GM18505 (cell line): ENCODE results near the gene CDC73.
"Not testable (repeated sequence)": the region's sequence is repeated elsewhere in the genome, so short reads cannot be mapped to it uniquely, and the experiment has no call there.

Experiments
- ATAC-seq: cut with Tn5 transposase; IDR thresholded peaks from one replicate; pipeline ENCODE4 v1.9.1; 2021; ENCODE audit not compliant: unreplicated experiment
- POLR2A ChIP-seq: IDR thresholded peaks from 4 replicates; pipeline ENCODE4 v1.6.1; 2011; ENCODE audit warnings: borderline replicate concordance; ENCODE audit not compliant: insufficient read depth, insufficient read length; ENCODE audit errors: extremely low read depth

Gene CDC73

DNA sequence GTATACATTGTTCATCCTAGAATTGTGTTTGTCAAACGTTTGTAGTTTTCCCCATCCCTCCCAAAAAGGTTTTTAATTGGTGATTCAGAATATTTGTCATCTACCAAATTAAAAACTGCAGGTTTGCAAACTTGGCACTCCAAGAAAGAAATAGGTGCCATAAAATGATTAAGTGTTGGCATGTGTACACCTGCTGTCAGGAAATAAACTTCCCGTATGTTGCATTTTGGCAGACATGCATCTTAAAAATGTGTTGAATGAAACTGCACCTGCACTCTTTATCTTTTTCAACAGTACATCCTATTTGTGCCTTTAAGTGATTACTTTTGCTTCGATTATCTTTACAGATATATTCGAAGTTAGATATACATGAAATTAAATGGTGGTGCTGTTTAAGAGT lies 57.3 kb downstream of the CDC73 start:
- no peak for ATAC-seq

DNA sequence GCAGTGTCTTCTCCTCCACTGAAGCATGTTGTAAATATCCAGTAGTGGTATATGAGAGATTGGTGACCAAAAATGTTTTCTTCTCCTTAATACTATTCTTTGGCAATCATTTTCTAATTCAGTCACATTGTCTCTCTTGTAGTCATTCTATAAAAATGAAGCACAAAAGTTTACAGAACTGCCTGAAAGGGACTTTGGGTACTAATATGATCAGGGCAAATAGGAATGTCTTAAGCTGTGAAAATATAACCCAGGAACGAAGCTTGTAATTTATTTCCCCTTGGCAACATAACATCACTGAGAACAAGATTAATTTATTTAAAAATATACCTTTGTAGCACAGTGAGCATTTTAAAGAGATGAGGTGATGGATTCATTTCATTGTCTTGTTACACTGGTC lies 59.7 kb downstream of the CDC73 start:
- TF ChIP-seq POLR2A = no peak

More for the DNA sequence above, 57.3 kb downstream of the CDC73 start:
- no peak for TF ChIP-seq POLR2A

GRCh38 chr1:193181985-193182384 lies 60.2 kb downstream of the CDC73 start:
- no peak for TF ChIP-seq POLR2A
- ATAC-seq = no peak

More for the DNA sequence above, 59.7 kb downstream of the CDC73 start:
- no peak for ATAC-seq

- no peak for TF ChIP-seq POLR2A
- no peak for ATAC-seq
These were observed 61.3 kb downstream of the CDC73 start for GRCh38 chr1:193183019-193183627.

- TF ChIP-seq POLR2A = no peak
- no peak for ATAC-seq
These were observed 62.9 kb downstream of the CDC73 start for GRCh38 chr1:193184776-193185175.

DNA sequence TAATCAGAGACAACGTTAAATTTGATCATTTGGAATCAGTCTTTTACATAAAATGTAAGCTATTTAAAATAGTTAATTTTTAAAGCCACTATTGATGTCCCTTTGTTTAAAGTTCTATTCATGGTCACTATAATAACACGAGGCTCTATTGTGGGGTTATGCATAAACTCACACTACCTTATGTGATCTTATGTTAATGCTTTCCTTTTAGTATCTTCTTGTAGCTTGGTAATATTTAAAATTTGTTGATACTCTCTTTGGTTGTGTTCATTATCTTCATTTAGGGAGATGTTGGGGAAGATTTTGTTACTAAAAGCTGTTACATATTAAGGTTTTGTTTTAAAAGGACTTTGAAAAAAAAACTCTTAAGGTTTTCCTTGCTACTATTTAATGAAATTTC lies 63.4 kb downstream of the CDC73 start:
- no peak for ATAC-seq
- TF ChIP-seq POLR2A = no peak

GRCh38 chr1:193185901-193186731 lies 64.3 kb downstream of the CDC73 start, which contains the start of gene B3GALT2:
B3GALT2 (minus strand) TSS chr1:193186613; CDS start chr1:193181562, 5,051 bp downstream.
- TF ChIP-seq POLR2A = no peak
- ATAC-seq = no peak

- ATAC-seq = no peak
- no peak for TF ChIP-seq POLR2A
These were observed 65.3 kb downstream of the CDC73 start for GRCh38 chr1:193187114-193187513.

DNA sequence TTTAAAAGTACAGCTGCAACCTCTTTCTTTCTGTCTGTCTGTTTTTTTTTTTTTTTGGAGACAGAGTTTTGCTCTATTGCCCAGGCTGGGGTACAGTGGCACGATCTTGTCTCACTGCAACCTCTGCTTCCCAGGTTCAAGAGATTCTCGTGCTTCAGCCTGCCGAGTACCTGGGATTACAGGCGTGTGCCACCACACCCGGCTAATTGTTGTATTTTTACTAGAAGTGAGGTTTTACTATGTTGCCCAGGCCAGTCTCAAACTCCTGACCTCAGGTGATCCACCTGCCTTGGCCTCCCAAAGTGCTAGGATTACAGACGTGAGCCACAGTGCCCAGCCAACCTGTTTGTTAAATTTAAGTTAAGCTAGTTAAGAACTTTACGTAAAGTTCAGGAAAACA lies 67.1 kb downstream of the CDC73 start:
- ATAC-seq = not testable (repeated sequence)

- ATAC-seq = no peak
- no peak for TF ChIP-seq POLR2A
These were observed 67.7 kb downstream of the CDC73 start for GRCh38 chr1:193189442-193190095.

GRCh38 chr1:193190096-193190744 lies 68.4 kb downstream of the CDC73 start:
- no peak for ATAC-seq
- TF ChIP-seq POLR2A = no peak

DNA sequence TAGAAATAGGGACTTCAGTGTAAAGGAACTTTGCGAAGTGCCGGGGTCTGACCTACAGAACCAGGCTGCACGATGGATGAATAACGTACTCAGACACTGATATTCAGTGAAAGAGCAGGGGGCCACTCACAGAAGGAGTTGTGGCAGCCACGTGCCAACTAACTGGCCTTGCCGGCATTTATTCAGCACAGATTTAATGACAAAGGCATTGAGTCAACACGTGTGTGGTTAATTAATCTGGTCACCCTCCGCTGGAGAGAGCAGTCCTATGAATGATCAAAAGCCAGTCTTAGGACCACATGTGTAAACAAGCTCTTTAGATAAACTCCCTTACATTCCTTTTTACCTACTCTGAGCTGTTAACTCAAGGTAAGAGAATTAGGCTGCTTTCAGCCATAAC lies 70.8 kb downstream of the CDC73 start:
- ATAC-seq = no peak
- no peak for TF ChIP-seq POLR2A

DNA sequence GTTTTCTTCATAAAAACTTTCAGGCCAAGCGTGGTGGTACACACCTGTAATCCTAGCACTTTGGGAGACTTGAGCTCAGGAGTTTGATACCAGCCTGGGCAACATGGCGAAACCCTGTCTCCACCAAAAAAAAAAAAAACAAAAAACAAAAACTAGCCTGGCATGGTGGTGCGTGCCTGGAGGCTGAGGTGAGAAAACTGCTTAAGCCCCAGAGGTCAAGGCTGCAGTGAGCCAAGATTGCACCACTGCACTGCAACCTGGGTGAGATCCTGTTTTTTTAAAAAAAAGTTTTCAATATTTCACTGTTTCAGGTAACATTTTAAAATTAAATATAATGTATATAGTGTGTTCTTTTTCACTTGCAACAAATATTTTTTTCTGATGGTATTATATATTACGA lies 78.1 kb downstream of the CDC73 start:
- no peak for TF ChIP-seq POLR2A
- ATAC-seq = no peak
